ENCODE data around the gene BAIAP2L1. TPM values are rescaled to one million over a fixed set of nuclear protein-coding genes. Genes with fewer than 3 reads are reported as not detected.

BAIAP2L1 gene
- total and polyA plus RNA-seq, 9 of the 15 experiments (the other 6 are each of a cell fraction or from before 2014, with no cell fraction given): 4.2 to 29.8 (median 15.5) TPM

DNA sequence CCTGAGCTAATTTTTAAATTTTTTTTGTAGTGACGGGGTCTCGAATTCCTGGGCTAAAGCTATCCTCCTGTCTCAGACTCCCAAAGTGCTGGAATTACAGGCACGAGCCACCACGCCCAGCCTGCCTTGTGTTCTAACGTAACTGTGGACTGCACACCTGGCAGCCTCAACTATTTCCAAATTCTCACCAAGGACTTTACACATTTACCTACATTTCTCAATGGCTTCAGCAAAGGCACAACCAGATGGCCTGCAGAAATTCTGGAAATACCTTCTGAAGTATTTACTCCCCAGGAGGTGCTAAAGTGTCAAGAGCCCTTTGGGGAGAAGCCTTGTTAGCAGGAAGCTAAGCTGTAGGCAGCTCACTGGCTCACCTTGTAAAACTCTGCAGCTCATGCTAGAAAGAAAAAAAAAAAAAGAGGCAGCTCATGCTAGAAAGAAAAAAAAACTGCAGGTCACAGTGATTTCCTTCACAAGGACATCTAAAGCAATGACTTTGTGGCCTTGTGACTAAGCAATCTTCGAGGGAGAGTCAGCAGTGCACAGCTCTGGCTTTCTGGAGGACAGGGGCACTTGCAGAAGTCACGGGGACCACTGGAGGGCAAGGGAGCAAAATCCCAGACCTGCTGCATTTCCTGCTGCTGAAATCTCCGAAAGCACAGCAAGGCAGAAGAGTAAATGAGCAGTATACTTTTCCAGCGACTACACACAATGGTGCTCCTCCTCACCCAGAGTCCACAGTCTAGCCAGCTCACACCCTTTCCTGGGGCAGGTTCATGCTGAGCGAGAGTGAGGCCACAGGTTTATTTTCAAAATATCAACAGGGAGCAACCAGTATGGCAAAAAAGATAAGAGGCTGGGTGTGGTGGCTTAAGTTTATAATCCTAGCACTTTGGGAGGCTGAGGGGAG, 40.4 kb downstream of the BAIAP2L1 start:
- Histone ChIP-seq H3K4me3 (no peak overlapping the region), H3K27ac (ENCODE audit: extremely low read depth, low read depth, low read length) (peak overlapping the region; percentile 57; the same call in 2 of the 3 replicates), H3K9ac (ENCODE audit: insufficient read depth in 1 of 2, low read depth in 2 of 2, low read length in 2 of 2) (peak overlapping the region in 1 of 2 experiments; percentile 41; a peak in 1 of 4 replicates), H2AFZ (ENCODE audit: low read depth, low read length) (no peak overlapping the region), H3K9me3 (replicated peaks; ENCODE audit: control insufficient read depth, insufficient read depth, low read depth, low read length) (no peaks in the 10 kb centered on the region), H4K20me1 (replicated peaks; ENCODE audit: control insufficient read depth, insufficient read depth, low read length) (peaks cover 12% of the 10 kb centered on the region), H3K9me1 (ENCODE audit: control insufficient read depth, insufficient read depth, low read length) (no peaks in the 10 kb centered on the region), H3K36me3 (ENCODE audit: control insufficient read depth, insufficient read depth, low read length) (no peaks in the 10 kb centered on the region), H3K4me1 (replicated peaks in 1 of 2; ENCODE audit: control insufficient read depth in 2 of 2, insufficient read depth in 2 of 2, low read length in 2 of 2) (peaks cover 11 to 21% of the 10 kb centered on the region in 2 experiments), H3K79me2 (ENCODE audit: control insufficient read depth, insufficient read depth, low read length) (no peaks in the 10 kb centered on the region), H3K27me3 (ENCODE audit: control insufficient read depth in 2 of 2, insufficient read depth in 2 of 2, low read length in 2 of 2) (no peaks in the 10 kb centered on the region; a peak in 1 of 5 replicates), H3K4me2 (ENCODE audit: insufficient read depth, low read length) (peak overlapping the region; percentile 9)
- DNase-seq (ENCODE audit: extremely low read depth in 1 of 4, low spot score in 3 of 4) (peak; percentile 63 to 83 (median 74)), ATAC-seq (peak; percentile 97), FAIRE-seq (peak; percentile 72)
- intact Hi-C loops (cut with micrococcal nuclease) (loop anchor here (2.0 kb wide), 1 partner anchor 38 kb away; no protein-coding TSS in a partner anchor), in situ Hi-C loops (cut with MboI) (no loop called here)
- BruUV-seq (replicated peaks): no TSS peak
- ChIA-PET CTCF (ENCODE audit: low intra/inter-chr PET ratio) (no interaction called here), POLR2A (interaction anchor here (0.8 to 1.2 kb wide), 2 partner anchors 12 to 41 kb away, joined by 3 read pairs; partner anchors contain the start of gene BAIAP2L1)
- 31% methylated on average over 10 of the region's 10 CpGs for WGBS (ENCODE audit: insufficient coverage, low coverage, missing lambda C conversion rate)
- TF ChIP-seq ZNF274 (IDR thresholded peaks at IDR 0.05; ENCODE audit: borderline replicate concordance, low read depth, low read length) (no peak), CSDE1 (IDR thresholded peaks at IDR 0.05) (no peak), MTA2 (IDR thresholded peaks at IDR 0.05; ENCODE audit: low read depth) (peak; percentile 64), CTBP1 (IDR thresholded peaks at IDR 0.05; ENCODE audit: borderline replicate concordance) (peak; percentile 71; the same call in 1 of the 2 replicates), SMAD4 (CRISPR knock-in tag; conservative IDR thresholded peaks at IDR 0.05) (peak; percentile 82), COPS2 (conservative IDR thresholded peaks at IDR 0.05) (no peak), ZNF583 (CRISPR knock-in tag; IDR thresholded peaks at IDR 0.05) (no peak), NCOA1 (IDR thresholded peaks at IDR 0.05; ENCODE audit: low read depth) (no peak), NUFIP1 (IDR thresholded peaks at IDR 0.05; ENCODE audit: partially characterized antibody) (no peak), SAFB (IDR thresholded peaks at IDR 0.05; ENCODE audit: borderline replicate concordance, low read depth, low read length) (no peak)
- TF ChIP-seq, protein P1, sequence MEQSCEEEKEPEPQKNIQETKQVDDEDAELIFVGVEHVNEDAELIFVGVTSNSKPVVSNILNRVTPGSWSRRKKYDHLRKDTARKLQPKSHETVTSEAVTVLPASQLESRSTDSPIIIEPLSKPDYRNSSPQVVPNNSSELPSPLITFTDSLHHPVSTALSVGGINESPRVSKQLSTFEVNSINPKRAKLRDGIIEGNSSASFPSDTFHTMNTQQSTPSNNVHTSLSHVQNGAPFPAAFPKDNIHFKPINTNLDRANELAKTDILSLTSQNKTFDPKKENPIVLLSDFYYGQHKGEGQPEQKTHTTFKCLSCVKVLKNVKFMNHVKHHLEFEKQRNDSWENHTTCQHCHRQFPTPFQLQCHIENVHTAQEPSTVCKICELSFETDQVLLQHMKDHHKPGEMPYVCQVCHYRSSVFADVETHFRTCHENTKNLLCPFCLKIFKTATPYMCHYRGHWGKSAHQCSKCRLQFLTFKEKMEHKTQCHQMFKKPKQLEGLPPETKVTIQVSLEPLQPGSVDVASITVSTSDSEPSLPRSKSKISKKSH (CRISPR knock-in tag; IDR thresholded peaks at IDR 0.05): no peak
- TF ChIP-seq, protein P2, sequence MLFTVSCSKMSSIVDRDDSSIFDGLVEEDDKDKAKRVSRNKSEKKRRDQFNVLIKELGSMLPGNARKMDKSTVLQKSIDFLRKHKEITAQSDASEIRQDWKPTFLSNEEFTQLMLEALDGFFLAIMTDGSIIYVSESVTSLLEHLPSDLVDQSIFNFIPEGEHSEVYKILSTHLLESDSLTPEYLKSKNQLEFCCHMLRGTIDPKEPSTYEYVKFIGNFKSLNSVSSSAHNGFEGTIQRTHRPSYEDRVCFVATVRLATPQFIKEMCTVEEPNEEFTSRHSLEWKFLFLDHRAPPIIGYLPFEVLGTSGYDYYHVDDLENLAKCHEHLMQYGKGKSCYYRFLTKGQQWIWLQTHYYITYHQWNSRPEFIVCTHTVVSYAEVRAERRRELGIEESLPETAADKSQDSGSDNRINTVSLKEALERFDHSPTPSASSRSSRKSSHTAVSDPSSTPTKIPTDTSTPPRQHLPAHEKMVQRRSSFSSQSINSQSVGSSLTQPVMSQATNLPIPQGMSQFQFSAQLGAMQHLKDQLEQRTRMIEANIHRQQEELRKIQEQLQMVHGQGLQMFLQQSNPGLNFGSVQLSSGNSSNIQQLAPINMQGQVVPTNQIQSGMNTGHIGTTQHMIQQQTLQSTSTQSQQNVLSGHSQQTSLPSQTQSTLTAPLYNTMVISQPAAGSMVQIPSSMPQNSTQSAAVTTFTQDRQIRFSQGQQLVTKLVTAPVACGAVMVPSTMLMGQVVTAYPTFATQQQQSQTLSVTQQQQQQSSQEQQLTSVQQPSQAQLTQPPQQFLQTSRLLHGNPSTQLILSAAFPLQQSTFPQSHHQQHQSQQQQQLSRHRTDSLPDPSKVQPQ (CRISPR knock-in tag; IDR thresholded peaks at IDR 0.05; ENCODE audit: borderline replicate concordance): no peak
- TF ChIP-seq, protein P3, sequence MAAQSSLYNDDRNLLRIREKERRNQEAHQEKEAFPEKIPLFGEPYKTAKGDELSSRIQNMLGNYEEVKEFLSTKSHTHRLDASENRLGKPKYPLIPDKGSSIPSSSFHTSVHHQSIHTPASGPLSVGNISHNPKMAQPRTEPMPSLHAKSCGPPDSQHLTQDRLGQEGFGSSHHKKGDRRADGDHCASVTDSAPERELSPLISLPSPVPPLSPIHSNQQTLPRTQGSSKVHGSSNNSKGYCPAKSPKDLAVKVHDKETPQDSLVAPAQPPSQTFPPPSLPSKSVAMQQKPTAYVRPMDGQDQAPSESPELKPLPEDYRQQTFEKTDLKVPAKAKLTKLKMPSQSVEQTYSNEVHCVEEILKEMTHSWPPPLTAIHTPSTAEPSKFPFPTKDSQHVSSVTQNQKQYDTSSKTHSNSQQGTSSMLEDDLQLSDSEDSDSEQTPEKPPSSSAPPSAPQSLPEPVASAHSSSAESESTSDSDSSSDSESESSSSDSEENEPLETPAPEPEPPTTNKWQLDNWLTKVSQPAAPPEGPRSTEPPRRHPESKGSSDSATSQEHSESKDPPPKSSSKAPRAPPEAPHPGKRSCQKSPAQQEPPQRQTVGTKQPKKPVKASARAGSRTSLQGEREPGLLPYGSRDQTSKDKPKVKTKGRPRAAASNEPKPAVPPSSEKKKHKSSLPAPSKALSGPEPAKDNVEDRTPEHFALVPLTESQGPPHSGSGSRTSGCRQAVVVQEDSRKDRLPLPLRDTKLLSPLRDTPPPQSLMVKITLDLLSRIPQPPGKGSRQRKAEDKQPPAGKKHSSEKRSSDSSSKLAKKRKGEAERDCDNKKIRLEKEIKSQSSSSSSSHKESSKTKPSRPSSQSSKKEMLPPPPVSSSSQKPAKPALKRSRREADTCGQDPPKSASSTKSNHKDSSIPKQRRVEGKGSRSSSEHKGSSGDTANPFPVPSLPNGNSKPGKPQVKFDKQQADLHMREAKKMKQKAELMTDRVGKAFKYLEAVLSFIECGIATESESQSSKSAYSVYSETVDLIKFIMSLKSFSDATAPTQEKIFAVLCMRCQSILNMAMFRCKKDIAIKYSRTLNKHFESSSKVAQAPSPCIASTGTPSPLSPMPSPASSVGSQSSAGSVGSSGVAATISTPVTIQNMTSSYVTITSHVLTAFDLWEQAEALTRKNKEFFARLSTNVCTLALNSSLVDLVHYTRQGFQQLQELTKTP (IDR thresholded peaks at IDR 0.05; ENCODE audit: low read depth in 1 of 2, partially characterized antibody in 2 of 2): no peak
